Choroid plexus epithelial cell (primary cell): ENCODE measurements around the gene FCSK.

Source experiments
- DNase-seq: peaks from one replicate; pipeline ENCODE4 v3.0.0-alpha.2; 2010; ENCODE audit warnings: low read depth
- H3K4me3 ChIP-seq: 2 replicates; pipeline ENCODE4 v1.5.1; 2011; ENCODE audit warnings: low read depth, mild to moderate bottlenecking, control low read depth, low read length, moderate library complexity
- CTCF ChIP-seq: conservative IDR thresholded peaks from 2 replicates; pipeline ENCODE4 v1.5.1; 2011; ENCODE audit warnings: low read depth, mild to moderate bottlenecking, control low read depth, inconsistent platforms, low read length, moderate library complexity

Gene FCSK

GRCh38 chr16:70418274-70418992, 36.0 kb upstream of the FCSK start:
- no peak for DNase-seq
- no peak for TF ChIP-seq CTCF
- no peak overlapping the region for H3K4me3 ChIP-seq

- TF ChIP-seq CTCF, result no peak
- no peak overlapping the region for H3K4me3 ChIP-seq
- DNase-seq, result no peak
Measured at GRCh38 chr16:70418993-70419318, 35.4 kb upstream of the FCSK start.

GRCh38 chr16:70419384-70420327, 34.7 kb upstream of the FCSK start:
- TF ChIP-seq CTCF, result no peak
- H3K4me3 ChIP-seq, result no peak overlapping the region
- no peak for DNase-seq

GRCh38 chr16:70421014-70421413, 33.4 kb upstream of the FCSK start:
- no peak overlapping the region for H3K4me3 ChIP-seq
- no peak for TF ChIP-seq CTCF
- no peak for DNase-seq

- H3K4me3 ChIP-seq, result no peak overlapping the region
- no peak for DNase-seq
- no peak for TF ChIP-seq CTCF
Measured at GRCh38 chr16:70421473-70422311, 32.7 kb upstream of the FCSK start.

- TF ChIP-seq CTCF, result no peak
- H3K4me3 ChIP-seq, result no peak overlapping the region
- no peak for DNase-seq
Measured at GRCh38 chr16:70422543-70422942, 31.9 kb upstream of the FCSK start.
